SKM-1 (cell line): Measurements from ENCODE around the gene CHRNE.
"Not testable (repeated sequence)": the region's sequence is repeated elsewhere in the genome, so short reads cannot be mapped to it uniquely, and the experiment has no call there.

Source experiments
- DNase-seq: peaks from one replicate; lab custom pipeline; 2025; ENCODE audit not compliant: unreplicated experiment; lab: John Stamatoyannopoulos, UW

The CHRNE gene

DNA sequence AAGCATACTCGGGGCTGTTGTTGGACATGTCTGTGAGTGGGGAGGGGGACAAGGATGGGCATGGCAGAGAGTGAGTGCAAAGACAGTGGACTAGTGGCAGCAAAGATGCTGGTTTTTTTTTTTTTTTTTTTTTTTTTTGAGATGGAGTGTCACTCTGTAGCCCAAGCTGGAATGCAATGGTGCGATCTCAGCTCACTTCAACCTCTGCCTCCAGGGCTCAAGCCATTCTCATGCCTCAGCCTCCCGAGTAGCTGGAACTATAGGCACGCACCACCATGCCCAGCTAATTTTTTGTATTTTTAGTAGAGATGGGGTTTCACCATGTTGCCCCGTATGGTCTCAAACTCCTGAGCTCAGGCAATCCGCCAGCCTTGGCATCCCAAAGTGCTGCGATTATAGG, 45.6 kb downstream of the CHRNE start:
- not testable (repeated sequence) for DNase-seq

- no peak for DNase-seq
Measured at GRCh38 chr17:4856937-4857314, 46.0 kb downstream of the CHRNE start.

- DNase-seq = no peak
Measured at GRCh38 chr17:4856271-4856936, 46.5 kb downstream of the CHRNE start.

- no peak for DNase-seq
Measured at GRCh38 chr17:4854111-4854681, 48.7 kb downstream of the CHRNE start.

DNA sequence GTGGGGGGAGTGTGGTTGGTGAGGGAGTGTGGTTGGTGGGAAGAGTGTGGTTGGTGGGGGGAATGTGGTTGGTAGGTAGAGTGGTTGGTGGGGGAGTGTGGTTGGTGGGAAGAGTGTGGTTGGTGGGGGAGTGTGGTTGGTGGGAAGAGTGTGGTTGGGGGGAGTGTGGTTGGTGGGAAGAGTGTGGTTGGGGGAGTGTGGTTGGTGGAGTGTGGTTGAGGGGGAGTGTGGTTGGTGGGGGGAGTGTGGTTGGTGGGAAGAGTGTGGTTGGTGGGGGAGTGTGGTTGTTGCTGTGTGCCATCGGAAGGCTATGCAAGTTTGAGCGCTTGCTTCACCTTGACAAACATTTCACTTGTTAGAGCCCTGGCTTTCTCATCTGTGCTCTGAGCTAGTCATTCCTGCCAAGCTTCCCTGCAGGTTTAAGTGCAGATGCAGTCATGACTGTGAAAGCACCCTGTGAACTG, 49.7 kb downstream of the CHRNE start:
- no peak for DNase-seq

DNA sequence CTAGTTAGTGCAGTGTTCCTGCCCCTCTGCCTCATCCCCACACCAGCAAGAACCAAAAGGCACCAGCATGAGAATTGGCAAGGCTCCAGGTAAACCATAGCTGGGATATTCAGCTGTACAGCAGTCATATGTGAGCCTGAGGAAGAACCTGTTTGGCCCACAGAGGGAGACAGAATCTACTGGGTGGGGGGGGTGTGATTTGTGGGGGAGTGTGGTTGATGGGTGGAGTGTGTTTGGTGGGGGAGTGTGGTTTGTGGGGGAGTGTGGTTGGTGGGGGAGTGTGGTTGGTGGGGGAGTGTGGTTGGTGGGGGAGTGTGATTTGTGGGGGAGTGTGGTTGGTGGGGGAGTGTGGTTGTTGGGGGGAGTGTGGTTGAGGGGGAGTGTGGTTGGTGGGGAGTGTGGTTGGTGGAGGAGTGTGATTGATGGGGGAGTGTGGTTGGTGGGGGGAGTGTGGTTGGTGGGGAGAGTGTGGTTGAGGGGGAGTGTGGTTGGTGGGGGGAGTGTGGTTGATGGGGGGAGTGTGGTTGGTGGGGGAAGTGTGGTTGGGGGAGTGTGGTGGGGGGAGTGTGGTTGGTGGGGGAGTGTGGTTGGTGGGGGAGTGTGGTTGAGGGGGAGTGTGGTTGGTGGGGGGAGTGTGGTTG, 50.2 kb downstream of the CHRNE start:
- no peak for DNase-seq

DNA sequence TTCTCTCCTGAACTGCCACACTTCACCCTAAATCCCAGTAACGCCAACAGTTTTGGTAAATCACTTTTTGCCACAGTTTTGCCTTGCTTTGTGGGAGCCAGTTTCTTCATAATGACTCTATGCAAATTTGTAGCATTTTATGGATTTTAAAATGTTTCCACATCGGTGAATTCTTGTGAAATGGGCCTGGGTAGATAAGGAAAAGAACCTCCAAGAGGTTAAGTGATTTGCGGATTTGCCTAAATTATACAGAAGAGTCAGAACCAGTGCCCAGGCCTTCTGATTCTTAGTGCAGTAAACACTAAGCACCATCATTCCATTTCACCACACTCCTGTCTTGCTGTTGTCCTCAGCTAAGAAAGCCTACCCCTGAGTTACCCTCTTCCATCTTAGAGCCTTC, 51.8 kb downstream of the CHRNE start:
- DNase-seq = no peak

DNA sequence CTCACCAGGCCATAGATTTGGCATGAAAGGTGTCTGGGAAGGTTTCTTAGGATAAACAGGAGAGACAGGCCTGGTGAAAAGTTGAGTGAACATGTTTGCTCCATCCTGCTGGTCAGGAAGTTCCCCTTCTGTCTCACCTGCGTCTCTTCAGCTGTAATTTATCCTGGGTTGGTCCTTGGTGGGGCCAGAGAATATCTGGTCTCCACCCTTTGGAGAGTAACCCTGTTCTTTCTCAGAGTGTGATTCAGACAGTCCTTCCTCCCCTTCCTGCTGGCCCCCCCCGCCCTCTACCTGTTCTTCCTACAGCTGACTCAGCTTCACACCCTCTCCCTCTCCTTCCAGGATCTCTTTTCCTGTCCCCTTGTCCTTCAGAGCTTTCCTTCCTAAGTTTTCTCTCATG, 52.7 kb downstream of the CHRNE start:
- no peak for DNase-seq

DNA sequence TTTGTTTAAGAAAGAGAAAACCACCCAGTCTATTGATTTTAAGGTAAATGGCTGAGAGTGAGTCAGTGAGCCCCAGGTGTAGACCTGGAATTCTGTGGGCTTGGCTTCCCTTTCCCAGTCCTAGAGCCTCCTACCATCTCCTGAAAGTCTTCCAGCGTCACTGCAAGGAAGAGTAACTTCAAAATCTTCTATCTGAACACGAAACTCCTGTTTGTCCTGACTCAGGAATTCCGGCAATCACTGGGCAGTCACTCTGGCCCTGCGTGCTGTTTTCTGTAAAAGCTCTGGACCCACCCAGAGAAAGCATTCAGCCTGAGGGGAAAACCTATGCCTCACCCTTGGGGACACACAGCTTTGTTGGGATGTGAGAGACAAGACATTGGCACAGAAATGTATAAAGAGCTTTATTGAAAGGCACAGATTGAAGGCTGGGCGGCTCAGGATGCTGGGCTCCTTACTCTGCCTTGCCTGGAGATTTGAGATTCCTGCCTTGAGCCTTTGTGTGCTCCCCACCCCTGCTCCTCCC, 53.8 kb downstream of the CHRNE start:
- no peak for DNase-seq
